Stimulated activated CD8-positive, alpha-beta memory T cell treated with anti-CD3 and anti-CD28 coated beads, Interleukin-7, amount 100 ng/mL, for 4 hours (primary cell): ENCODE data around the gene PIGV.
A peak's percentile ranks its signal among the peaks of the same experiment; 100 is the strongest.

Experiments used
- DNase-seq, 2 donors: peaks; one replicate each; pipeline ENCODE4 v3.0.0-alpha.2; 2020; ENCODE audit warnings: low read depth in 2 of 2

PIGV gene

DNA sequence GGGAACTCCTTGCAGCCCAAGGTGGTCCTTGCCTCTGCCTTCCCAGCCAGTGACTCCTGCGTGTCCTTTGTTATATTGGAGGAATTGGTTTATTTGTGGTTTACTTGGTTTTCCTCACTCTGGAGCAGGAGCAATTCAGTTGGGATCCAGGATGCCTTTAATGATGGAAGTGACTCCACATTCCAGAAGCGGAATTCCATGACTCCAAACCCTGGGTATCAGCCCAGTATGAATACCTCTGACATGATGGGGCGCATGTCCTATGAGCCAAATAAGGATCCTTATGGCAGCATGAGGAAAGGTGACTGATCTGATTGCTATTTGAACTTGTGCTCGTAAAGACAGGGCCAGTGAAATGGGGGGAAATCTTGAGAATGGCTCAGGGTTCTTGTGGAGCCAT lies 15.1 kb upstream of the PIGV start:
- no peak for DNase-seq

DNA sequence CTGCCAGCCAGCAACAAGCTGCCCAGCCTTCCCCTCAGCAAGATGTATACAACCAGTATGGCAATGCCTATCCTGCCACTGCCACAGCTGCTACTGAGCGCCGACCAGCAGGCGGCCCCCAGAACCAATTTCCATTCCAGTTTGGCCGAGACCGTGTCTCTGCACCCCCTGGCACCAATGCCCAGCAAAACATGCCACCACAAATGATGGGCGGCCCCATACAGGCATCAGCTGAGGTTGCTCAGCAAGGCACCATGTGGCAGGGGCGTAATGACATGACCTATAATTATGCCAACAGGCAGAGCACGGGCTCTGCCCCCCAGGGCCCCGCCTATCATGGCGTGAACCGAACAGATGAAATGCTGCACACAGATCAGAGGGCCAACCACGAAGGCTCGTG lies 13.3 kb upstream of the PIGV start:
- no peak for DNase-seq

GRCh38 chr1:26775666-26776065 lies 12.1 kb upstream of the PIGV start:
- no peak for DNase-seq

GRCh38 chr1:26779098-26779668 lies 8.6 kb upstream of the PIGV start:
- no peak for DNase-seq

DNA sequence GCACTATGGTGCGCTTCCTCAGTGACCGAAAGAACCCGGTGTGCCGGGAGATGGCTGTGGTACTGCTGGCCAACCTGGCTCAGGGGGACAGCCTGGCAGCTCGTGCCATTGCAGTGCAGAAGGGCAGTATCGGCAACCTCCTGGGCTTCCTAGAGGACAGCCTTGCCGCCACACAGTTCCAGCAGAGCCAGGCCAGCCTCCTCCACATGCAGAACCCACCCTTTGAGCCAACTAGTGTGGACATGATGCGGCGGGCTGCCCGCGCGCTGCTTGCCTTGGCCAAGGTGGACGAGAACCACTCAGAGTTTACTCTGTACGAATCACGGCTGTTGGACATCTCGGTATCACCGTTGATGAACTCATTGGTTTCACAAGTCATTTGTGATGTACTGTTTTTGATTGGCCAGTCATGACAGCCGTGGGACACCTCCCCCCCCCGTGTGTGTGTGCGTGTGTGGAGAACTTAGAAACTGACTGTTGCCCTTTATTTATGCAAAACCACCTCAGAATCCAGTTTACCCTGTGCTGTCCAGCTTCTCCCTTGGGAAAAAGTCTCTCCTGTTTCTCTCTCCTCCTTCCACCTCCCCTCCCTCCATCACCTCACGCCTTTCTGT lies 7.3 kb upstream of the PIGV start:
- no peak for DNase-seq

DNA sequence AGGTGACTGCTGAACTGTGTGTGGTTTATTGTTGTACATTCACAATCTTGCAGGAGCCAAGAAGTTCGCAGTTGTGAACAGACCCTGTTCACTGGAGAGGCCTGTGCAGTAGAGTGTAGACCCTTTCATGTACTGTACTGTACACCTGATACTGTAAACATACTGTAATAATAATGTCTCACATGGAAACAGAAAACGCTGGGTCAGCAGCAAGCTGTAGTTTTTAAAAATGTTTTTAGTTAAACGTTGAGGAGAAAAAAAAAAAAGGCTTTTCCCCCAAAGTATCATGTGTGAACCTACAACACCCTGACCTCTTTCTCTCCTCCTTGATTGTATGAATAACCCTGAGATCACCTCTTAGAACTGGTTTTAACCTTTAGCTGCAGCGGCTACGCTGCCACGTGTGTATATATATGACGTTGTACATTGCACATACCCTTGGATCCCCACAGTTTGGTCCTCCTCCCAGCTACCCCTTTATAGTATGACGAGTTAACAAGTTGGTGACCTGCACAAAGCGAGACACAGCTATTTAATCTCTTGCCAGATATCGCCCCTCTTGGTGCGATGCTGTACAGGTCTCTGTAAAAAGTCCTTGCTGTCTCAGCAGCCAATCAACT lies 6.4 kb upstream of the PIGV start:
- no peak for DNase-seq

DNA sequence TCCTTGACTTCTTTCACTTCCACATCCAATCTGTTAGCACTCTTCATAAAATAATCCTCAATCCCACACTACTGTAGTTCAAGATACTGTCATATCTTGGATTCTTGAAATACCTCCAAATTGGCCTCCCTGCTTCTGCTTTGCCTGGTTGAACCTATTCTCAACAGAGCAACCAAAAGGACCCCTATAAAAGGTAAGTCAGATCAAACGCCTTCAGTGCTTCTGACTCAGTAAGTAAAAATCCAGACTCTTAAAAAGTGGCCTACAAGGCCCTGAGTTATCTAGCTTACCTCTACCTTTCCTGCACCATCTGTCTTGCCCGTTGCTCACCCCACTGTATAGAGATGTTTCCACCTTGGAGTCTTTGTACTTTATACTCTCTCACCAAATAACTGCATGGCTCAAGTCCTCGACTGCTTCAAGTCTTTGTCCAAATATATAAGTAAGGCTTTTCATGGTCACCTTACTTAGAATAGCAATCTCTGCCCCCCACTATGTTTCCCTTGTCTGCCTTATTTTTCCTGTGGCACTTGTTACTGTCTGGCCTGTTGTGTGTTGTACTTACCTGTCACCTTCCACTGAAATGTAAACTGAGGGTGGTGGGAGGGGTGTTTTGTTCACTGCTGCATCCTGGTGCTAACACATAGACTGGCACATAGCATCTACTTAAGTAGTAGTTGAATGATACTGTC lies 5.1 kb upstream of the PIGV start:
- no peak for DNase-seq

- no peak for DNase-seq
Observed at GRCh38 chr1:26783646-26784022, 4.1 kb upstream of the PIGV start.

DNA sequence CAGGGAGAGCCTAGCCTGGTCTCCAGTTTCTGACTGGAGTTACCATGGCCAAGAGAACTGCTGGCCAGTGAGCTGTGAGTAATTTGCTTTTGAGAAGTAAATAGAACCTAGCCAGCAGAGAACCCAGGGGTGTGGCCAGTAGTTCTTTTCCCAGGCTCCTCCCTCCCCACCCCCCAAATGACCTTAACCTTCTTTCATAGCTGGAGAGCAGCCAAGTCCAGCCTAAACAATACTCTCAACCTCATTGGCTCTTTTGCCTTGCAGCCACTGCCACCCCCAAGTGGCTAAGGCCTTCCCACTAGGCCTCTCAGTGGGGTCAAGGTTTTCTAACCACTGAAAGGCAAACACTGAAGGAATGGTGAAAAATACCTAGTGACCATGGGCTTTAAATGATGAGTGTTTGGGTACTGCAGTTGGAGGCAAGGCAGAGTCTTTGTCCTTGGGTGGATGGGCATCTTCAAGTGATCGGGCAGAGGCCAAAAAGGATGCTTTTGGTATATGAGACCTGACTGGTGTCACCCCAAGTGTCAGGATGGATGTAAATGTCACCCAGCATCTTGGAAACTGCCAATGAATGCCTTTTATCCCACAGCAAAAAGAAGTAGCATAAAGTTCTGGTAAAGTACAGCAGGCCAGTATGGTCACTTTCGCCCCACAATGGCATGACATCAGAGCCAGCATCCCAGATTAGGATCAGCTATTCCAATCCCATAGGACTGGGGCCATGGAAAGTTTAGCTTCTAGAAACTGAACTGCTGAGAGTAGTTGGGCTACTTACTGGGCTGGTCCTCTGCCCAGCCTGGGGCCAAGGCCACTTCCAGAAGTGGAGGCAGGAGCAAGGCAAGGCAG lies 3.5 kb upstream of the PIGV start:
- no peak for DNase-seq

DNA sequence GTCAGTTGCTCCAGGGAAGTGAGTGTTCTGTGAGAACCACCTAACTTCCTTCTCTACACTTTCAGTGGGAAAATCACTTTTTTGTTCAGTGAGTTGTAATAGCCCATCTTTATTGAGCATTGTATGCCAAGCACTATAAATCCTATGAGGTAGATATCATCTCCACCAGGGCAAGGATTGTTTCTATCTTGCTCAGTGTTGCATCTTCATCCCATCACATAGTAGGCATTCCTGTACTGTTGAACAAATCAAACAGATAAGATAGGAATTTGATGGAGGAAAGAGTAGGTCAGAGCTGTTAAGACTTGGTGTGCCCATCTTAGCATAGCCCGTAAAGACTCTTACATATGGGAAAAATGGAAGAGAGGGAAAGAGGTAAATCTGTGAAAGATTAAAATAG lies 2.9 kb upstream of the PIGV start:
- no peak for DNase-seq

DNA sequence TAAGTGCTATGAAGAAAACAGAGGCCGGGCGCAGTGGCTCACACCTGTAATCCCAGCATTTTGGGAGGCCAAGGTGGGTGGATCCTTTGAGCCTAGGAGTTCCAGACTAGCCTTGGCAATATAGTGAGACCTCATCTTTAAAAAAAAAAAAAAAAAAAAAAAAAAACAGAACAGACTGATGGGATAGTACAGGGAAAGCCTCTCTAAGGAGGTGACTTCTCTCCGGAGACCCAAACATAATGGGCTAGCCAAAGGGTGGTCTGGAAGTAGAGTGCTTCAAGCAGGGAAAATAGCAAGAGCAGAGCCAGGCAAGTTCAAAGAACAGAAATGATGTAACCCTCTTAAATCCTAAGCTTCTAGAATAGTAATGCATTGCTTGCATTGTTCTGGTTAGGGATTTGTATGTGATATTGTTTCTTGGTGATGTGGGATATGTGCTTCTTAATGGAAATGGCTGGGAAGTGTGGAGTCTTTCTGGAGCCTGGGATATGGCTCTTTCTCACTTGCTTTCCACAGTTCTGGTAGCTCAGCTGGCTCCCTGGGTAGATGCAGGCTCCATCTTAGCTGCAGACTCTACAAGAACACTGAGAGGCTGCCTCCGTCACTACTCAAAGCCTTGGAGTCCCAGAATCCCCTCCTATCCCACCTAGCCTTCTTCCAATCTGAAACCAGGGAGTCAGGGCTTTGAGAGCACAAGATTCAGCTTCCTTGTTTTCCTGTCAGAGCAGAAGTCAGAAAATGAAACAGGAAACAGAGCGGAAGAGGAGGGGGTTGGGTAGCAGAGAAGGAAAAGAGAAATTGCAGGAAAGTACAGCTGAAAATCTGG lies 1.9 kb upstream of the PIGV start:
- no peak for DNase-seq

GRCh38 chr1:26786437-26787380 lies 1.0 kb upstream of the PIGV start:
- no peak for DNase-seq

DNA sequence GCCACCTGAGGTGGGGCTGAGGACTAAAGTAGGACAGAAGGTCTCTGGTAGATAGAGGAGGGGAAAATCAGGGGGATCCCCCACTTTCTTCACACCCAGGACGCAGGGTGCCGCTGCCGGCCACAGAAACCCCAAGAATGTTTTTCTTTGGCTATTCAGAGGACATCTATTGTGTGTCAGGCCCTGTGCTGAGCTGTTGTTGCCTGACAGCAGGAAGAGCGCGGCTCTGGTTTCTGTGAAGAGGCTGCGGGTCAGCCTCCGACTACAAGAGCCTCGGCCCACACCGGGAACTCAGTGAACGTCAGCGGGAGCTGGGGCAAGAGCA lies 407 bp upstream of the PIGV start:
- DNase-seq: peak; percentile 59 to 71

GRCh38 chr1:26788515-26788785 lies 700 bp downstream of the PIGV start:
- no peak for DNase-seq

GRCh38 chr1:26788836-26789611 lies 1.3 kb downstream of the PIGV start:
- DNase-seq: peak; percentile 80 to 86

DNA sequence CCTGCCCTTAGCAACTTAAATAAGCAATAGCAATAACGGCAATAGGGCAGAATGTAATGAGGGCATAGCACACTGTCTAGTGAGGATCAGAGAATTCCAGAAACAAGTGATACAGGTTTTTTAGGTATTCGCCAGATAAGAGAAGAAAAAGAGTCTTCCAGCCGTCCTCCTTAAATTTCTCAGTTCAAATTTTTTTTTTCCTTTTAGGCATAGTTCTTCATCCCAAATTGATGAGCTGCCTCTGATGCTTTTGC lies 1.8 kb downstream of the PIGV start:
- DNase-seq: no peak

DNA sequence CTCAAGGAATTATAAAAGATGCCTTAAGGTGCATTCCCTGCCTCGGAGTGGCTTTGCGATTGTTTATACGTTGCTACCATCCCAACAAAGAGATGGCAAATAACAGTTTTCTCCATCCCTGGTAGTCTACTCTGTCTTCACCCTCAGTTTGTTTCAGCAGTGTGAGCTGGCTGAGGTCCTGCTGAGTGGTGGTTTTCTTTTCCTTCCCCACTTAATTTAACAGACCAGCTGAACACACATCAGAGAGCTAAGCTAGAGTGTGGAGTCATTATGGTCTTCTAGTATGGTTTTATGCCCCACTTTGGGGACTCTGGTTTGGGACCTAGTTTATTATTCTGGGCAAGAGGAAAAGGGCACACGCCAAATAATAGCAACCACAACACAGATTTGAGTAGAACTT lies 2.2 kb downstream of the PIGV start:
- no peak for DNase-seq

DNA sequence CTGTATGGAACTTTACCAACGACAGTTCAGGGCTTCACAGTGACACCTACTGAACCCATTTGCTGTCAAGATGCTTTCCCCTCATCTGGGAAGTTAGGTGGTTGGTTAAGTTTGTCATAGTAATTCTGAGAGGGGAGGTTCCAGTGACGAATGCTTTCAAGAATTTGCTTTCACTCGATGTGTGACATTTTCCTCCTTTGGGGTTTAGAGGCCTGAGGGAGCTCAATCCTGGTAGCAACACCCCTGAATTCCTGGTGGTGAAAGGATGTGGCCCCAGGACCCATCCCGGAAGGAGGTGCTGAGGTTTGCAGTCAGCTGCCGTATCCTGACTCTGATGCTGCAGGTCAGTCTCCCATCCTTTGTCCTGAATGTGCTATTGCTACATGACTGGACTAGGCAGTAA lies 2.8 kb downstream of the PIGV start:
- no peak for DNase-seq

DNA sequence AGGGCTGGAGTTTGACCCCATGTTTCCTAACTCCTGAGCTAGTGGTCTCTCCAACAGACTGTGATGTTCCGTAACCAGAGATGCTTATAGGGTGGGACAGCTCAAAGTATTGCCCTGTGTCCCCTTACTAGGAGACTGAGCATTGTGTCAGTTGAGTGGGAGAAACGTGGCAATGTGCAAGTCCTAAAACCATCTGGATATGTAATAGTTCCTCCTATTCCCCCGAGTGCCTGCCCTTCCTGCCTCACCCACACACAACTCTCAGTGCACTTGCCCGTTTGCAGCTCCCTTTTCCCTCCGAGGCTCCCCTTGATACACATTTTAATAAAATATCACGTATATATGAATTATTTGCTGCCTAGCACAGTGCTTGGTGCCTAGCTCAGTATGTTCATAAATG lies 3.4 kb downstream of the PIGV start:
- DNase-seq: no peak

- DNase-seq: no peak
Observed at GRCh38 chr1:26791626-26792025, 3.9 kb downstream of the PIGV start.
